ENCODE data around the gene ARL8B. TPM values are rescaled to one million over a fixed set of nuclear protein-coding genes. Genes with fewer than 3 reads are reported as not detected.
A peak's percentile ranks its signal among the peaks of the same experiment; 100 is the strongest.

ARL8B gene
- total and polyA plus RNA-seq, 2 of the 8 experiments (the other 6 are each of a cell fraction or from before 2014, with no cell fraction given), result 14.5 to 27.8 TPM

- Histone ChIP-seq H4K20me1 (replicated peaks in 1 of 2; ENCODE audit: control insufficient read depth in 1 of 2, insufficient read depth in 2 of 2, low read length in 2 of 2) (no peaks in the 10 kb centered on the region), H2AK5ac (ENCODE audit: low read depth, low read length) (no peak overlapping the region), H2BK12ac (ENCODE audit: low read depth, low read length) (no peak overlapping the region), H3K23me2 (ENCODE audit: low read depth, low read length) (no peaks in the 10 kb centered on the region), H3K27me3 (replicated peaks in 1 of 4; ENCODE audit: control insufficient read depth in 3 of 4, extremely low read depth in 1 of 4, insufficient read depth in 3 of 4, low read length in 3 of 4) (no peaks in the 10 kb centered on the region), H3K18ac (ENCODE audit: extremely low read depth, low read length) (no peak overlapping the region), H3K4me1 (replicated peaks in 1 of 4; ENCODE audit: control insufficient read depth in 3 of 4, insufficient read depth in 4 of 4, low read length in 3 of 4) (peaks cover 0 to 7% (median 5%) of the 10 kb centered on the region in 4 experiments; a peak in 5 of 7 replicates), H2BK20ac (ENCODE audit: low read length) (0 out of 2 replicates have a peak overlapping the region, but pooled peaks have one; percentile 44), H2BK5ac (ENCODE audit: low read depth, low read length) (no peak overlapping the region), H3K36me3 (ENCODE audit: control insufficient read depth in 2 of 4, insufficient read depth in 4 of 4, low read length in 3 of 4) (peaks cover 0 to 23% (median 7%) of the 10 kb centered on the region in 4 experiments; a peak in 4 of 8 replicates), H4K91ac (replicated peaks; ENCODE audit: insufficient read length, low read length) (peak overlapping the region; percentile 10), H3K79me2 (ENCODE audit: control insufficient read depth in 1 of 2, insufficient read depth in 2 of 2, low read length in 2 of 2) (peaks cover 0 to 18% of the 10 kb centered on the region in 2 experiments; a peak in 2 of 4 replicates), H3K4me3 (ENCODE audit: extremely low read depth in 1 of 4, insufficient read depth in 2 of 4, low read depth in 3 of 4, low read length in 4 of 4) (no peak overlapping the region), H3K23ac (ENCODE audit: insufficient read length) (no peak overlapping the region), H3K9ac (replicated peaks in 1 of 4; ENCODE audit: extremely low read depth in 1 of 4, low read depth in 3 of 4, low read length in 3 of 4) (no peak overlapping the region), H3K4ac (replicated peaks; ENCODE audit: insufficient read length, low read depth, low read length) (no peak overlapping the region), H4K8ac (ENCODE audit: extremely low read depth, insufficient read depth, low read length) (no peak overlapping the region; the same call in 1 of the 2 replicates), H3K27ac (ENCODE audit: low read depth, low read length) (peak overlapping the region; percentile 37; the same call in 1 of the 2 replicates), H3K9me3 (ENCODE audit: insufficient read depth in 2 of 2, low read depth in 1 of 2, low read length in 1 of 2) (no peaks in the 10 kb centered on the region), H3K14ac (ENCODE audit: insufficient read length) (no peak overlapping the region), H2AFZ (ENCODE audit: low read length) (no peak overlapping the region), H2BK15ac (ENCODE audit: low read length) (no peak overlapping the region), H3K79me1 (ENCODE audit: low read depth, low read length) (no peaks in the 10 kb centered on the region), H3K4me2 (ENCODE audit: insufficient read depth in 1 of 2, low read depth in 2 of 2, low read length in 2 of 2) (no peak overlapping the region), H4K5ac (ENCODE audit: insufficient read length, low read depth, low read length) (peak overlapping the region; percentile 44), H3K56ac (replicated peaks; ENCODE audit: insufficient read length, low read depth, low read length) (no peak overlapping the region), H2BK120ac (replicated peaks; ENCODE audit: low read depth, low read length) (no peak overlapping the region)
- no peak for FAIRE-seq
- POLR2A ChIA-PET (ENCODE audit: partially characterized antibody), result interaction anchor here (5.8 kb wide), 1 partner anchor 13 kb away, joined by 46 read pairs; the partner anchor contains the start of gene EDEM1
- no peak for DNase-seq (ENCODE audit: low read depth in 1 of 2, low spot score in 2 of 2)
- CTCF ChIA-PET (ENCODE audit: partially characterized antibody), result no interaction called here
- WGBS, 2 experiments (ENCODE audit: extremely low coverage in 1 of 2, insufficient coverage in 1 of 2, insufficient read length in 1 of 2, insufficient replicate concordance in 2 of 2, low coverage in 1 of 2, low lambda C conversion rate in 2 of 2, missing lambda C conversion rate in 1 of 2), result 67% methylated on average over 3 of the region's 4 CpGs; no CpG with 5 or more reads in 1 of the 2 experiments
- TF ChIP-seq SIRT6 (IDR thresholded peaks at IDR 0.05; ENCODE audit: low read length), result no peak
- no peak for TF ChIP-seq NRF1 (IDR thresholded peaks at IDR 0.05; ENCODE audit: low read depth, low read length)
- TF ChIP-seq EGR1 (IDR thresholded peaks at IDR 0.05; ENCODE audit: borderline replicate concordance, low read depth, low read length), result no peak
- TF ChIP-seq CEBPB (IDR thresholded peaks at IDR 0.05; ENCODE audit: low read depth, low read length), result no peak
- no peak for TF ChIP-seq SP2 (IDR thresholded peaks at IDR 0.05; ENCODE audit: low read length)
- no peak for TF ChIP-seq ATF3 (IDR thresholded peaks at IDR 0.05; ENCODE audit: insufficient read depth, low read depth, low read length)
- no peak for TF ChIP-seq ATF2 (IDR thresholded peaks at IDR 0.05; ENCODE audit: low read length)
- no peak for TF ChIP-seq ASH2L (IDR thresholded peaks at IDR 0.05; ENCODE audit: low read length)
- TF ChIP-seq EZH2 (IDR thresholded peaks at IDR 0.05; ENCODE audit: low read depth, low read length, severe bottlenecking), result no peak
- TF ChIP-seq FOSL1 (IDR thresholded peaks at IDR 0.05; ENCODE audit: insufficient read depth, low read depth, low read length), result no peak
- no peak for TF ChIP-seq SUZ12 (IDR thresholded peaks at IDR 0.05; ENCODE audit: low read length)
- no peak for TF ChIP-seq HDAC6 (IDR thresholded peaks at IDR 0.05; ENCODE audit: low read depth, low read length)
Observed at GRCh38 chr3:5198313-5198677, 76.2 kb downstream of the ARL8B start.

Data from H1 (cell line).